Fibroblast of the aortic adventitia (primary cell): ENCODE data around the gene INSYN2A. TPM values are rescaled to one million over a fixed set of nuclear protein-coding genes. Genes with fewer than 3 reads are reported as not detected.

ENCODE experiments used
- DNase-seq: peaks from one replicate; pipeline ENCODE4 v3.0.0-alpha.2; 2010; ENCODE audit warnings: low read depth
- H3K4me3 ChIP-seq: 2 replicates; pipeline ENCODE4 v1.5.1; 2011; ENCODE audit warnings: low read depth, mild to moderate bottlenecking, control low read depth, low read length, moderate library complexity
- CTCF ChIP-seq: IDR thresholded peaks from 2 replicates; pipeline ENCODE4 v1.5.1; 2011; ENCODE audit warnings: mild to moderate bottlenecking, low read length, control low read depth, inconsistent platforms; ENCODE audit not compliant: insufficient read depth
- total RNA-seq: library from RNA; depleted of rRNA; stranded (reverse); fragments of >200 nt; gene quantifications from 2 replicates; pipeline ENCODE4 v1.2.3, GENCODE V29; 2012; ENCODE audit warnings: low replicate concordance

INSYN2A gene
- total RNA-seq = 0.27 TPM in 1 of 2 replicates, not detected in the other

GRCh38 chr10:127196282-127197153, at the start of gene INSYN2A:
Gene INSYN2A (minus strand): TSS chr10:127196591. CDS start chr10:127176395, 20,196 bp downstream.
- TF ChIP-seq CTCF = peak; percentile 35
- peak within 1 kb of the TSS; percentile 58 for H3K4me3 ChIP-seq
- DNase-seq = peak; percentile 34

- no peak for TF ChIP-seq CTCF
Measured at GRCh38 chr10:127245456-127245855, 49.1 kb upstream of the INSYN2A start.

GRCh38 chr10:127243490-127244272, 47.3 kb upstream of the INSYN2A start:
- TF ChIP-seq CTCF = peak; percentile 47
- H3K4me3 ChIP-seq = no peak overlapping the region
- peak; percentile 19 for DNase-seq

More at GRCh38 chr10:127245456-127245855, 49.1 kb upstream of the INSYN2A start:
- DNase-seq = no peak
- no peak overlapping the region for H3K4me3 ChIP-seq

- no peak for TF ChIP-seq CTCF
- no peak overlapping the region for H3K4me3 ChIP-seq
- no peak for DNase-seq
Measured at GRCh38 chr10:127242914-127243313, 46.5 kb upstream of the INSYN2A start.

- no peak for DNase-seq
- H3K4me3 ChIP-seq = no peak overlapping the region
- TF ChIP-seq CTCF = no peak
Measured at GRCh38 chr10:127236266-127236665, 39.9 kb upstream of the INSYN2A start.

- no peak overlapping the region for H3K4me3 ChIP-seq
- DNase-seq = no peak
- TF ChIP-seq CTCF = no peak
Measured at GRCh38 chr10:127234306-127234800, 38.0 kb upstream of the INSYN2A start.
